GM19455 (cell line): ENCODE data around the gene MTM1.
A peak's percentile ranks its signal among the peaks of the same experiment; 100 is the strongest.

Source experiments
- ATAC-seq: cut with Tn5 transposase; IDR thresholded peaks from one replicate; pipeline ENCODE4 v1.9.1; 2021; ENCODE audit not compliant: unreplicated experiment

MTM1 gene

GRCh38 chrX:150548251-150548650 lies 20.2 kb upstream of the MTM1 start:
- ATAC-seq = no peak

GRCh38 chrX:150548684-150549083 lies 19.7 kb upstream of the MTM1 start:
- ATAC-seq = no peak

GRCh38 chrX:150551963-150552362 lies 16.5 kb upstream of the MTM1 start:
- no peak for ATAC-seq

DNA sequence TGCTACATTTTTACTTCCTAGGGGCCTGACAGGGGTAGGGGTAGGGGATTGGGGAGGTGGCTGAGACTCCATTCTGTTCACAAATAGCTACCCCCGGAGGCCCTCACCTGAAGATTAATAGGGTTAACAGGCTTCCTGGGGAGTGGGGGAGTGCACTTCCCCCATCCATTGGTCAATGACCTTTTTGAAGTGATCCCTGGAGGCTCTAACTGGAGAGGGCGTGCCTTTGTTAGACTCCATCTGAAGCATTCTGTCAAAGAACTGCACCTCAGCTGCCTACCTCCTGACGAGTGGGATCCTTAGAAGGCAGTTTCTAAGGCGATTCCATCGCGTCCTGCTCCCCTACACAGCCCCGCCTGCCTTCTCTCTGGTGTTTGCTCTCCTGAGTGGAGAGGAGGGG lies 10.0 kb upstream of the MTM1 start:
- ATAC-seq = no peak

- no peak for ATAC-seq
Observed at GRCh38 chrX:150564838-150565237, 3.6 kb upstream of the MTM1 start.

GRCh38 chrX:150565551-150565950 lies 2.9 kb upstream of the MTM1 start:
- no peak for ATAC-seq

DNA sequence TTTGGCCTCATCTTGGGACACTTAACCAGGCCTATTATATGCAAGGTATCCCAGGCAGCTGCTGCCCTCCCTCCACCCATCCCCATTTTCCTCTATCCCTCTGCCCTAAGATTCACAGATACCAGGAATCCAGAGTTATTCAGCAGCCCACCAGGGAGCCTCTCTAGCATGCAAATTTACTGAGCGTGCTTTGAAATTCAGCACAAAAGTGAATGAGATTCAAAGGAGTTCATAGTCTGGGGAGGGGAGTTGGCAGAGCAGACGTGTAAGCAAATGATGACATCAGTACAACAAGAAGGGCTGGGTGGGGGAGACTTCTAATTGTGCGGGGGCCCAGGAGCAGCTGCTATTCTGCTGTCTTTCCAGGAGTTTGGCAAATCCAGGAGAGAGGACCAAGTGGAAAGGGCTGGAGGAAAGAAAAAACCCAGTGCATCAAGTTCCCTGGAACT lies 1.7 kb upstream of the MTM1 start:
- no peak for ATAC-seq

DNA sequence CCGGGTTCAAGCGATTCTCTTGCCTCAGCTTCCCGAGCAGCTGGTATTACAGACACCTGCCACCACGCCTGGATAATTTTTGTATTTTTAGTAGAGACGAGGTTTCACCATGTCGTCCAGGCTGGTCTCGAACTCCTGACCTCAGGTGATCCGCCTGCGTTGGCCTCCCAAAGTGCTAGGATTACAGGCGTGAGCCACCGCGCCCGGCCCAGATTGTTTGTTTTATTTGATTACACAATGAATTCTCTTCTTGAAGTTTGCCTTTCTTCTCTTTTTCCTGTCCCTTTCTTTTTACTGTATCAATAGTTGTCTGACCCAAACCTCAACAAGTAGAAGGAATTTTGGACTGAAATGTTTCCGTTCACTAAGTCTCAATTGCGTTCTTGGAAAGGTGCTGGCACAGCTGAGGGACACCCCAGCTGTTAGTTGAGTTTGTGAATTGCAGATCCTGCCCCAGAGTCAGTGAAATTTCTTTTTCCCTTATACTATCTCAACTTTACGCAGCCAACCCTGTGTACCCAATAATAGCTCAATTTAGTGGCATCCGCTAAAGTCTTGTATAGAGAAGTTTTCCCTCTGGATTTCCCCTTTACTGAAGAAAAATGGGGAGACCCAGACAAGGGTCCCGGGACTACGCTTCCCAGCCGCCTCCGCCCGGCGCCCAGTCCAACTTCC lies 639 bp upstream of the MTM1 start:
- ATAC-seq = peak; percentile 2

DNA sequence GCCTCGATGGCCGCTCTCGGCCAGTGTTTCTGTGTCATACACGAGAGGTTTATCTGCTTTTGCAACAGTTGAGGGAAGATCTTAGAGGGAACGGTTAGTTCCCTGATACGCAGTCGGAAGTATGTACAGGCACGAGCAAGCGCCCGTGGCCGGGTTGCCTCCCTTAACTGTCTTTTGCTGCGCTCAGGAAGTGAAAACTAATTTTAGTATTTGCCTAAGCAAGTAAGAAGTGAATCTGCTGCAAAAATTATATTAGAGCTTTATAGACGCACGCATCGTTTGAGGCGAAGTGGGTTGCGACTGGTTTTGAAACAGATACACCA lies 695 bp downstream of the MTM1 start:
- peak; percentile 41 for ATAC-seq

DNA sequence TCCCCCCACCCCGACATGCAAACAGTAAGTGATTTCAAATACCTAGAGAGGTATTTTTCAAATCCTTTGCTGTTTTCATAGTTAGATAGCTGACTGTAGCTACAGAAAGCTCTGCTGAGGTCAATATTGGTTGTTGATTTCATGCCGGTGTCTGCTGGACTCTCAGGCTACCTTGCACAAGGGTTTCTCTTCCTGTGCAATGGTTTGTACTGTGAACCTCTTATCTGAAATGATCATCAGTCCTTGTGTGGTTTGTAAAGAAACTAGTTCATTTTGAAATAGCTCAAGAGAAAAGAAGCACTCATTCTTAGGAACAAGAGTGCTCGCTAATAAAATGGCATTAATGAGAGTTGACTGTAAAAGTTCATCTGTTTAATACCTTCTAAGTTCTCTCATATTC lies 2.1 kb downstream of the MTM1 start:
- ATAC-seq = no peak

GRCh38 chrX:150572206-150572605 lies 3.8 kb downstream of the MTM1 start:
- ATAC-seq = no peak

GRCh38 chrX:150573106-150573505 lies 4.7 kb downstream of the MTM1 start:
- no peak for ATAC-seq

- ATAC-seq = no peak
Observed at GRCh38 chrX:150573702-150574101, 5.3 kb downstream of the MTM1 start.

DNA sequence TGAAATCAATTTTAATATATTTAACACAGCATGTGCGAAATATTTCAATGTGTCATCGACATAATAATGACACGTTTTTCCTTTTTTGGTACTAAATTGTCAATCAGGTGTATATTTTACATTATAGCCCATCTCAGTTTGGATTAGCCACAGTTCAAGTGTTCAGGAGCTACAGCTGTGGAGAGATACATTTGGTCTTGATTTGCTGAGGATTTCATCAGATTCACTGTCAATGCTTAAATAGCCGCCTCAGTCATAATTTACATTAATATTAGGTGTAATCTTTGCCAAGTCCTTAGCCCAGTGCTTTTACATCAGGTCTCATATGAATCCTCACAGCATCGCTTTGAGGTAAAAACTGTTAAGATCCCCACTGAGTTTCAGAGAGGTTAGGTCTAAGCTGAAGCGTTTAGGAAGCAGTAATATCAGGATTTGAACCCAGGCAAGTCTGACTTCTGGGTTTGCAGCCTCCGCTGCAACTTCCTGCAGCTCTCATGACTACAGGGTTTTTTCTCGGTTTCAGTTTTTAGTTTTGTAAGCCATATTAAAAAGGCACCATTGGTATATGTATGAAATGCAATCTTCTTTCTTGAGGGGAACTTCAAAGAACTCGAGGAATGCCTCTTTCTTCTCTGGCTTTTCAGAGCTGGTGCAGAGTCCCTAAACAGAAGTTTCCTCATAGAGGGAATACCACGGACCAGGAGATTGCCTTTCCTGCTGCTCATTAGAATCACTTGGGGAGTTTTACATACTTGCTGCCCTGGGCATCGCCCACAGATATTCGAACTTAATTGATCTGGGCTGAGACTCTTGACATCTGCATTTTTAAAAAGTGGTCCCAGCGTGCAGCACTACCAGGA lies 6.4 kb downstream of the MTM1 start:
- peak; percentile 65 for ATAC-seq

DNA sequence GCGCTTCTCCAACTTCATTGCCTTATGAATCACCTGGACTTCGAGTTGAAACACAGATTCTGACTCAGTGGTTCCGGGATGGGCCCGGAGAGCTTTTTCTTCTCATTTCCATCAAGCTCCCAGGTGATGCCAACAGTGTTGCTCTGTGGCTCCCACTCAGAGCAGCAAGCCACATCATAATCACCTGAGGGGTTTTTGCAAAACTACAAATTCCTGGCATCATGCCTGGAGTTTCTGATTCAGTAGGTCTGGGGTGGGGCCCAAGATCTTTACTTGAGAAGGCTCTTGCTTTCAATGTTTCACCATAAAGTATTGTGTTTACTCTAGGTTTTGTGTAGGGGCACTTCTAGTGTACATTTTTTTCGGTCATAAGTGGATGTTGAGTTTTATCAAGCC lies 7.0 kb downstream of the MTM1 start:
- peak; percentile 10 for ATAC-seq

DNA sequence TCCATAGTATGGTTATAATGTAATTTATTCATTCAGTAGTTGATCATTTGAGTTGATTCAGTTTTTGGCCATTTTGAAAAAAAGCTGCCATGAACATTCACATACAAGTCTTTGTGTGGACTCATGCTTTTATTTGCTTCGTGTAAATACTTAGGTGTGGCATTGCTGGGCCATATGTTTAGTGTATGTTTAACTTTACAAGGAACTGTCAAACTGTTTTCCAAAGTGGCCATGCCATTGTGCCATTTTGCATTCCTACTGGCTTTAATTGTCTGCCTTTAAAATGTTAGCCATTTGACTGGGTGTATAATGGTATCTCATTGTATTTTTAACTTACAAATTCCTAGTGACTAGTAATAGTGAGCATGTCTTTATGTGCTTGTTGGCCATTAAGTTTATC lies 8.8 kb downstream of the MTM1 start:
- ATAC-seq = no peak

DNA sequence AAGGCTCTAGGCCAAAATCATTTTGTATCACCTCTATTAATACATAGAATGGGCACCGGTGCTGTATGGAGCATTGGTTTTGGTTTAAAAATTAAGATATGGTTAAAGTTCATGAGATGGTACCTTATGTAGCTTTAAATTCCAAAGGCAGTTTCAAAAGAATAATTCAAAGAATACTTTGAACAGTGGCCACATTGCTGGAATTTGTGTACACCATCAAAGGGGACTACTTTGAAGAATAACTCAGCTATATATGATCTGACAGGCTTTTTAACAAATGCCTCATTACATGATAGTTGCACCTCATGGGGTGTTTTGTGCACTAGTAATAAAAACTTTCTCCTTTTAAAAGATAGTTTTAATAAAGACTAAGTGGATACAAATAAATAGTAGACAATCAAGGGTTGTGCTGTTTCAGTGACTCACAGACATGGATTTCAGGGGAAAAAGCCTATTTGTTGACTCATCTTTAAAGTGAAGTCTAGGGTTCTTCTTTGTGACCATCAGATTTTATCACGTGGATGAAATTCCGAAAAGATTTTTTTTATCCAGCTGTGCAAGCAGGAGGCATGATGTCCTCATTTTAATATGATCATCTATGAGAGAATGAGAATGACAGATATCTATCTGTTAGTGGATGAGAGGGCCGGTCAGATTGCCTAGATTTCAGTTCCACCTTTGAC lies 12.8 kb downstream of the MTM1 start:
- ATAC-seq = no peak

DNA sequence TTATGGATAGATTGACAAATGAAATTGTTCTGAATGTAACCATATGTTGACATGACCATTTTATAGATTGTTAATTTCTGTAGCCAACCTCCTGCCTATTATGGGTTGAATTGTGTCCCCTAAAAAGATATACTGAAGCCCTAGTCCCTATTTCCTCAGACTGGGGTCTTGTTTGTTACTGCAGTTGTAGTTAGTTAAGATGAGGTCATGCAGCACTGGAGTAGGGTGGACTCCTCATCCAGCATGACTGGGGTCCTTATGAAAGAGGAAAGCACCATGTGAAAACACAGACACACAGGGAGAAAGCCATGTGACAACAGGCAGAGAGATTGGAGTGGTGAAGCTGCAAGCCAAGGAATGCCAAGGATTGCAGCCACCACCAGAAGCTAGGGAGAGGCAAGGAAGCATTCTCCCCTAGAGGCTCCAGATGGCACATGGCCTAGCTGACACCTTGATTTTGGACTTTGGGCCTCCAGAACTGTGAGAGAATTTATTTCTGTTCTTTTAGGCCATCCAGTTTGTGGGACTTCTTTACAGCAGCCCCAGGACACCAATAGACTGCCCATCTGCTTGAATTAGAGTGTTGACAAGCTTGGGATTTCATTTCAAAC lies 14.0 kb downstream of the MTM1 start:
- no peak for ATAC-seq

DNA sequence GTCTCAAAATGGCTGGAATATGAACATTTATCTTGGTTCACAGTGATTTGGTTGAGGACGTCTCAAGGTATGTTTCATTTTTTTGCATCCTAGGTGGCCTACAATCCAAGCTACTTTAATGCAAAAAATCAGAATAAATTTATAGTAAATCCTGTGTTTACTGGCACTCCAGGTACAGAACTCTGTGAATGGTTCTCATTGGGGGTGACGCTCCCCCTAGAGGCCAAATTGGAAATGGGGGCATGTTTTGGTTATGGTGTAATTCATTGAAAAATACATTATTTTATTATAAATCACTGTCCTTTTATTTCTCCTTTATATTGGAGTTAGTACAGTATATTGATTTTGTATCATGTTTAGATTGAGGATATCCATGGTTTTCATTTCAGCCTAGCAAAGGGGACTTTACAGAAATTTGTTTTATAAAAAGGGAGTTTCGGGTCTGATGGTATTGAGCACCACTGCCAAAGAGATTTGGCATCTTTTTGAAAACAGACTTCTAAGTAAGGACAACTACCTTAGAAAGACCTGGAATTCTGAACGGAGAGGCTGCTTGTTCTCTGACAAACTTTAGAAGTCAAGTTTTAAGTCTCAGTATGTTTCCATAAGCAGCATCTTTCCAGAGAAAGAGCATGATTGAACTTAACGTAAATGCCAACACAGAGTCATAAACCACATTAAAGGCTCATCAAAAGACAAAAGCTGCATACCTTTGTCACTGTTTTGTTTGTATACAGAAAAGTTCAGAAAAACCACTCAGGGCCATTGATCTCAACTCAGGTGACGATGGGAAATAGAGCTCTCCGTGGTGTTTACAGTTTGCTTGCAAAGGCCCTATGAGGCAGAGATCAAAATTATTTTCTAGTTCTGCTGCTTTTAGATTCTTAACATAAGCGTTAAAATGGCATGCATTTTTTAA lies 19.4 kb downstream of the MTM1 start:
- ATAC-seq = no peak

GRCh38 chrX:150594584-150594983 lies 26.2 kb downstream of the MTM1 start:
- no peak for ATAC-seq

DNA sequence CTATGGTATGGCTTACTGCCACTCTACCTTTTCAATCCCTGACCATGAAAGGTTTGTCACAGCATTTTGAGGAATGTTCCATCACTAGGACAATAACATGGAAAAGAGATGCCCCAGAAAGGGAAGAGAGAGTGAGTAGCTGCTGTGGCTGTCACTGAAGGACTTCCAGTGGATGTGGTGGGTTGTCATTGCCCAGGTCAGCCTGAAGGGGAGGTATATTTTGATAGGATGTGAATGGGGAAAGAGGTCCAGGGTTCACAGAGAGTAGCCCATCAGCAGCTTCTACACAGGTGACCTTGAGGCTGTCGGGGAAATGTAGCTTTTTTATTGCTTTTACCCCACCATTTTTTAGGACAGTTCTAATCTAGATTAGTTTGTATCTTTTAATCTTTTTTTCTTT lies 30.8 kb downstream of the MTM1 start:
- no peak for ATAC-seq
